Measurements from ENCODE around the gene GSTO2. TPM values are rescaled to one million over a fixed set of nuclear protein-coding genes. Genes with fewer than 3 reads are reported as not detected.

Gene GSTO2
- total RNA-seq, 1 donor from 2014 or later = 24.0 TPM

GRCh38 chr10:104321725-104322415 is 52.9 kb downstream of the GSTO2 start:
- no peak overlapping the region for H3K4me3 ChIP-seq (ENCODE audit: low read depth, low read length)
- no peak for DNase-seq (ENCODE audit: low read depth)
- H3K36me3 ChIP-seq (ENCODE audit: control insufficient read depth, insufficient read depth, low read length) = no peaks in the 10 kb centered on the region
- H3K27me3 ChIP-seq (ENCODE audit: control insufficient read depth, insufficient read depth, low read length) = no peaks in the 10 kb centered on the region
- TF ChIP-seq CTCF (IDR thresholded peaks at IDR 0.05; ENCODE audit: insufficient read depth, low read length, poor library complexity, severe bottlenecking) = no peak

GRCh38 chr10:104322416-104322782 is 53.4 kb downstream of the GSTO2 start:
- no peak for TF ChIP-seq CTCF (IDR thresholded peaks at IDR 0.05; ENCODE audit: insufficient read depth, low read length, poor library complexity, severe bottlenecking)
- Histone ChIP-seq H3K4me3 (ENCODE audit: low read depth, low read length) (no peak overlapping the region), H3K36me3 (ENCODE audit: control insufficient read depth, insufficient read depth, low read length) (no peaks in the 10 kb centered on the region), H3K27me3 (ENCODE audit: control insufficient read depth, insufficient read depth, low read length) (no peaks in the 10 kb centered on the region)
- no peak for DNase-seq (ENCODE audit: low read depth)

GRCh38 chr10:104323085-104323484 is 54.1 kb downstream of the GSTO2 start:
- no peak for DNase-seq (ENCODE audit: low read depth)
- H3K36me3 ChIP-seq (ENCODE audit: control insufficient read depth, insufficient read depth, low read length) = no peaks in the 10 kb centered on the region
- H3K27me3 ChIP-seq (ENCODE audit: control insufficient read depth, insufficient read depth, low read length) = no peaks in the 10 kb centered on the region
- H3K4me3 ChIP-seq (ENCODE audit: low read depth, low read length) = no peak overlapping the region
- no peak for TF ChIP-seq CTCF (IDR thresholded peaks at IDR 0.05; ENCODE audit: insufficient read depth, low read length, poor library complexity, severe bottlenecking)

- no peak for TF ChIP-seq CTCF (IDR thresholded peaks at IDR 0.05; ENCODE audit: insufficient read depth, low read length, poor library complexity, severe bottlenecking)
- no peak overlapping the region for H3K4me3 ChIP-seq (ENCODE audit: low read depth, low read length)
- DNase-seq (ENCODE audit: low read depth) = no peak
- no peaks in the 10 kb centered on the region for H3K36me3 ChIP-seq (ENCODE audit: control insufficient read depth, insufficient read depth, low read length)
- H3K27me3 ChIP-seq (ENCODE audit: control insufficient read depth, insufficient read depth, low read length) = no peaks in the 10 kb centered on the region
These were observed 54.8 kb downstream of the GSTO2 start for GRCh38 chr10:104323760-104324201.

GRCh38 chr10:104324221-104324686 is 55.3 kb downstream of the GSTO2 start:
- H3K4me3 ChIP-seq (ENCODE audit: low read depth, low read length) = no peak overlapping the region
- no peaks in the 10 kb centered on the region for H3K27me3 ChIP-seq (ENCODE audit: control insufficient read depth, insufficient read depth, low read length)
- no peaks in the 10 kb centered on the region for H3K36me3 ChIP-seq (ENCODE audit: control insufficient read depth, insufficient read depth, low read length)
- TF ChIP-seq CTCF (IDR thresholded peaks at IDR 0.05; ENCODE audit: insufficient read depth, low read length, poor library complexity, severe bottlenecking) = no peak
- no peak for DNase-seq (ENCODE audit: low read depth)

GRCh38 chr10:104324931-104325330 is 55.9 kb downstream of the GSTO2 start:
- TF ChIP-seq CTCF (IDR thresholded peaks at IDR 0.05; ENCODE audit: insufficient read depth, low read length, poor library complexity, severe bottlenecking) = no peak
- Histone ChIP-seq H3K27me3 (ENCODE audit: control insufficient read depth, insufficient read depth, low read length) (no peaks in the 10 kb centered on the region), H3K36me3 (ENCODE audit: control insufficient read depth, insufficient read depth, low read length) (no peaks in the 10 kb centered on the region), H3K4me3 (ENCODE audit: low read depth, low read length) (no peak overlapping the region)
- no peak for DNase-seq (ENCODE audit: low read depth)
